Lung (tissue), 12 donors: ENCODE measurements around the gene VCAM1. TPM values are rescaled to one million over a fixed set of nuclear protein-coding genes. Genes with fewer than 3 reads are reported as not detected.

Experiments
- ATAC-seq: fragments of 200-7000 bp; cut with Tn5 transposase; one replicate; pipeline ENCODE4 v1.9.1; 2020; ENCODE audit warnings: moderate number of reproducible peaks; ENCODE audit not compliant: insufficient read depth, low FRiP score
- DNase-seq, 3 donors: peaks; one replicate each; pipeline ENCODE4 v3.0.0-alpha.2; 2013 to 2017
- H3K27ac ChIP-seq, 2 donors: one replicate each; pipeline ENCODE4 v1.5.1; 2013; ENCODE audit warnings: mild to moderate bottlenecking in 2 of 2, moderate library complexity in 2 of 2, control low read depth in 1 of 2, inconsistent platforms in 1 of 2, low read depth in 1 of 2, low read length in 1 of 2
- H3K27me3 ChIP-seq, 3 donors: one replicate each; pipeline ENCODE4 v1.5.1; 2013; ENCODE audit warnings: low read length in 2 of 3; ENCODE audit not compliant: control insufficient read depth in 3 of 3, insufficient read depth in 3 of 3
- H3K36me3 ChIP-seq, 4 donors: one replicate each; pipeline ENCODE4 v1.5.1; 2013; ENCODE audit warnings: low read length in 4 of 4, mild to moderate bottlenecking in 1 of 4, moderate library complexity in 1 of 4; ENCODE audit not compliant: control insufficient read depth in 4 of 4, insufficient read depth in 4 of 4
- H3K4me1 ChIP-seq, 5 donors: one replicate each; pipeline ENCODE4 v1.5.1; 2013; ENCODE audit warnings: low read length in 5 of 5, mild to moderate bottlenecking in 2 of 5, moderate library complexity in 1 of 5; ENCODE audit not compliant: control insufficient read depth in 5 of 5, insufficient read depth in 5 of 5
- H3K4me3 ChIP-seq: one replicate; pipeline ENCODE4 v1.5.1; 2013; ENCODE audit warnings: mild to moderate bottlenecking, control low read depth, moderate library complexity
- H3K9ac ChIP-seq, 2 donors: one replicate each; pipeline ENCODE4 v1.5.1; 2013; ENCODE audit warnings: low read length in 2 of 2, control low read depth in 1 of 2; ENCODE audit not compliant: insufficient read depth in 1 of 2
- H3K9me3 ChIP-seq, 4 donors: one replicate each; pipeline ENCODE4 v1.5.1; 2013; ENCODE audit warnings: low read length in 3 of 4, mild to moderate bottlenecking in 1 of 4, moderate library complexity in 1 of 4; ENCODE audit not compliant: control insufficient read depth in 4 of 4, insufficient read depth in 3 of 4
- CTCF ChIP-seq: IDR thresholded peaks from 2 replicates; pipeline ENCODE4 v1.5.1; 2012; ENCODE audit warnings: mild to moderate bottlenecking; ENCODE audit errors: control extremely low read depth, extremely low read depth
- WGBS, 2 donors: extraction: QIAGEN DNeasy Blood & Tissue Kit; methylation state at CpG; one replicate each; pipeline ENCODE4 v1.1.7; 2013; 5-methylcytosine and 5-hydroxymethylcytosine counted together
- polyA plus RNA-seq, 2 donors: library from polyadenylated mRNA; stranded (reverse); fragments of 200-250 nt; gene quantifications; one replicate each; pipeline ENCODE4 v1.2.1, GENCODE V29; 2013
- total RNA-seq, 2 donors: library from RNA; depleted of rRNA in 1 of 2; stranded (reverse); fragments of >200 nt in 1 of 2; gene quantifications; one replicate each; pipeline ENCODE4 v1.2.1, GENCODE V29; 2014 to 2021
- donor health status: control.
- donor health status: control.
- donor health status: Bipolar disorder and iron deficiency.
- donor health status: healthy.
- donor health status: DM: yes; HTN: yes; CAD: no.

VCAM1 gene
- total and polyA plus RNA-seq, 4 donors, result 7.6 to 68.9 (median 7.9) TPM

GRCh38 chr1:100721526-100722207 lies 2.1 kb downstream of the VCAM1 start:
- peak; percentile 53 to 85 (median 84) for DNase-seq
- peak; percentile 45 for ATAC-seq
- Histone ChIP-seq H3K36me3 (peaks cover 0 to 16% (median 6%) of the 10 kb centered on the region in 4 donors), H3K4me1 (peaks cover 0 to 25% (median 4%) of the 10 kb centered on the region in 5 donors), H3K9me3 (no peaks in the 10 kb centered on the region), H3K27me3 (no peaks in the 10 kb centered on the region), H3K4me3 (no peak overlapping the region), H3K27ac (no peak overlapping the region), H3K9ac (peak overlapping the region in 1 of 2 donors; percentile 86)
- WGBS, 2 donors, result 48 to 65% methylated on average over 9 of the region's 9 CpGs
- TF ChIP-seq CTCF, result no peak

- Histone ChIP-seq H3K27ac (no peak overlapping the region), H3K9me3 (no peaks in the 10 kb centered on the region), H3K4me3 (no peak overlapping the region), H3K27me3 (no peaks in the 10 kb centered on the region), H3K4me1 (peaks cover 0 to 25% (median 4%) of the 10 kb centered on the region in 5 donors), H3K36me3 (peaks cover 0 to 16% (median 6%) of the 10 kb centered on the region in 4 donors), H3K9ac (peak overlapping the region in 1 of 2 donors; percentile 86)
- DNase-seq, result no peak
- no peak for ATAC-seq
- no peak for TF ChIP-seq CTCF
Observed at GRCh38 chr1:100722221-100722620, 2.7 kb downstream of the VCAM1 start.

- DNase-seq (no peak), ATAC-seq (no peak)
- no peak overlapping the region for H3K9ac ChIP-seq
- H3K4me1 ChIP-seq, result peaks cover 0 to 21% (median 4%) of the 10 kb centered on the region in 5 donors
- H3K36me3 ChIP-seq, result peaks cover 0 to 16% (median 6%) of the 10 kb centered on the region in 4 donors
- no peak overlapping the region for H3K27ac ChIP-seq
- no peaks in the 10 kb centered on the region for H3K27me3 ChIP-seq
- TF ChIP-seq CTCF, result no peak
- no peaks in the 10 kb centered on the region for H3K9me3 ChIP-seq
- no peak overlapping the region for H3K4me3 ChIP-seq
Observed at GRCh38 chr1:100724281-100724680, 4.7 kb downstream of the VCAM1 start.
